ENCODE data around the gene PKP4.

PKP4 gene

GRCh38 chr2:158544998-158545397, 88.2 kb downstream of the PKP4 start:
- FAIRE-seq = no peak

- FAIRE-seq = no peak
Measured at GRCh38 chr2:158546412-158547144, 89.8 kb downstream of the PKP4 start.

GRCh38 chr2:158553257-158553656, 96.5 kb downstream of the PKP4 start:
- FAIRE-seq = no peak

- no peak for FAIRE-seq
Measured at GRCh38 chr2:158554996-158555395, 98.2 kb downstream of the PKP4 start.

GRCh38 chr2:158556124-158556523, 99.4 kb downstream of the PKP4 start:
- FAIRE-seq = no peak

- no peak for FAIRE-seq
Measured at GRCh38 chr2:158557752-158558151, 101.0 kb downstream of the PKP4 start.

- no peak for FAIRE-seq
Measured at GRCh38 chr2:158559252-158559651, 102.5 kb downstream of the PKP4 start.

GRCh38 chr2:158560259-158560658, 103.5 kb downstream of the PKP4 start:
- FAIRE-seq = no peak

GRCh38 chr2:158561054-158561453, 104.3 kb downstream of the PKP4 start:
- FAIRE-seq = no peak

- no peak for FAIRE-seq
Measured at GRCh38 chr2:158567208-158567607, 110.5 kb downstream of the PKP4 start.

GRCh38 chr2:158569284-158569683, 112.5 kb downstream of the PKP4 start:
- FAIRE-seq = no peak

- no peak for FAIRE-seq
Measured at GRCh38 chr2:158570869-158571268, 114.1 kb downstream of the PKP4 start.

GRCh38 chr2:158573739-158574138, 117.0 kb downstream of the PKP4 start:
- FAIRE-seq = no peak

GRCh38 chr2:158575051-158575635, 118.4 kb downstream of the PKP4 start:
- no peak for FAIRE-seq

GRCh38 chr2:158577141-158577540, 120.4 kb downstream of the PKP4 start:
- no peak for FAIRE-seq

GRCh38 chr2:158578703-158579330, 122.1 kb downstream of the PKP4 start:
- FAIRE-seq = no peak

- FAIRE-seq = no peak
Measured at GRCh38 chr2:158579928-158580327, 123.2 kb downstream of the PKP4 start.

GRCh38 chr2:158580760-158581159, 124.0 kb downstream of the PKP4 start:
- no peak for FAIRE-seq

- no peak for FAIRE-seq
Measured at GRCh38 chr2:158582670-158583069, 125.9 kb downstream of the PKP4 start.

GRCh38 chr2:158583923-158584322, 127.2 kb downstream of the PKP4 start:
- FAIRE-seq = no peak

- FAIRE-seq = no peak
Measured at GRCh38 chr2:158586491-158586890, 129.7 kb downstream of the PKP4 start.

GRCh38 chr2:158589303-158589702, 132.6 kb downstream of the PKP4 start:
- no peak for FAIRE-seq

GRCh38 chr2:158598862-158599517, 142.2 kb downstream of the PKP4 start:
- FAIRE-seq = no peak

GRCh38 chr2:158599609-158600008, 142.9 kb downstream of the PKP4 start:
- FAIRE-seq = no peak
